HG03558 (cell line): ENCODE data around the gene MAMSTR.

ENCODE experiments used
- ATAC-seq: cut with Tn5 transposase; IDR thresholded peaks from one replicate; pipeline ENCODE4 v1.9.1; 2021; ENCODE audit warnings: moderate number of reproducible peaks; ENCODE audit not compliant: unreplicated experiment; ENCODE audit errors: extremely low read depth

The MAMSTR gene

DNA sequence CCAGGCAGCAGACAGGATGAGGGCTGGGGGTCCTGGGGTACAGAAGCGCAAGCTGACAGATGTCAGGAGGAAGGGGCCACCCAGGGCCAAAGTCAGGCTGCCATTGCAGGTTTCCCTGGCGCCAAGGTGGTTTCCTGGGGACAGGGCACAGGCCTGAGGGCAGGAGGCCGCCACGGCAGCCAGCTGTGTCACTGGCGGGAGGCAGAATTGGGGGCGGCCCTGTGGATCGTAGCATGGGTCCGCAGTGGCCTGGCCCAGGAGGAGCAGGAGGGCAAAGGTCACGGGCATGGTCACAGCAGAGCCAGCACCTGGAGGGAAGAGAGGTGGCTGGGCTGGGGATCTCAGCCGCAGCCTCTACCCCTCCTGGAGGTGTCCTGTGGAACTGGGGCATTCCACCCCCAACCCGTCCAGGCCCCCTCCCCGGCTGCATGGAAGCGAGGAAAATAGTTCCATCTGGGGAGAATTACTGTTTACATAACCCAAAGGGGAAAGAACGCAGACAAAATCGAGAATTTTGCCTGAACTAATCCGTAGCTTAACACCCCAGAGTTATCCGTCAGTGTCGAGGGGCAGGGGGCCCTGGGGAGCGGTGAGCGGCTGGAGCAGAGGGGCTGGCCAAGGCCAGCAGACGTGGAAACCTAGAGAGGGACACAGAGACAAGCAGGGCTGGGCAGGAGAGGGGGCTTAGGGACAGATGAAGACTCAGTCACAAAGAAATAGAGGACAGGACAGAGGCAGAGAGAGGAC, 48.7 kb downstream of the MAMSTR start:
- ATAC-seq: no peak

DNA sequence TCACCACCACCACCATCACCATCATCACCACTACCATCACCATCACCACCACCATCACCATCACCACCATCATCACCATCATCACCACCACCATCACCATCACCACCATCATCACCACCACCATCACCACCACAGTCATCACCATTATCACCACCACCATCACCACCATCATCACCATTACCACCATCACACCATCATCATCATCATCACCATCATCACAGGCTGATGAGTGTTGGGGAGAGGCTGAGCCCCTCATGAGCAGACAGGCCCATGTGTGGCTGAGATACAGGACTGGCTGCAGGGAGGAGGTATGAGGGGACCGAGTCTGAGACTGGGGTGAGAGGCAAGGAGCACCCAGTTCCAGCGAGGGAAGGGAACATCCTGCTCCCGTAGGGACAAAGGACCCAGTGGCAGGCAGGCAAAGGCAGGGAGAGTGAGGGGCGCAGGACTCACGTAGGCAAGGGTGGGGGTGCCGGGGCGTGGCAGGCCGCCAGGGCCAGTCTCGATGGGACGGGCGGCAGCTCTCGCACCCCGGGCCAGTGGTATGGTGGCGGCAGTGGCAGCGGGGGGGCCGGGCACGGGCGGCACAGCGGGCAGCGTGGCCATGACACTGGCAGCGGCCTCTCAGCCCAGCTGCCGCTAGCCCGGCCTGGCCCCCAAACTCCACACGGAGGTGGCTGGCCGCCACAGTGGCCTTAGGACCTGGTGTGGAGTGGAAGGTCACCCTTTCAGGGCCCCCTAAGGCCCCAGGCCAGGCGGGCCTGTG, 49.4 kb downstream of the MAMSTR start:
- no peak for ATAC-seq

DNA sequence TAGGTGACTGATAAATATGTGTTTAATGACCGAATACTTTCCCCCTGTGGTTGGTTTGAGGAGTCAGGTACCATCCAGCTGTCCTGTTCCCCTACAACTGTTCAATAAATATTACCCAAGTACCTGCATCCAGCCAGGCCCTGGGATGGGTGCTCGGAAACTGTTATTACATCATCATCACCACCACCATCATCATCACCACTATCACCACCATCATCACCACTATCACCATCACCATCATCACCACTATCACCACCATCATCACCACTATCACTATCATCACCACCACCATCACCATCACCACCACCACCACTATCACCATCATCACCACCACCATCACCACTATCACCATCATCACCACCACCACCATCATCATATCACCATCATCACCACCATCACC, 50.8 kb downstream of the MAMSTR start:
- ATAC-seq: no peak

- ATAC-seq: no peak
Measured at GRCh38 chr19:48668332-48668731, 51.2 kb downstream of the MAMSTR start.

GRCh38 chr19:48665786-48666185, 53.7 kb downstream of the MAMSTR start:
- no peak for ATAC-seq

- no peak for ATAC-seq
Measured at GRCh38 chr19:48664476-48664875, 55.0 kb downstream of the MAMSTR start.

- no peak for ATAC-seq
Measured at GRCh38 chr19:48663667-48664066, 55.9 kb downstream of the MAMSTR start.
